HAP-1 (cell line): Measurements from ENCODE around the gene PEAK3.
A peak's percentile ranks its signal among the peaks of the same experiment; 100 is the strongest.

Source experiments
- DNase-seq, 2 experiments: peaks; one replicate each; pipeline ENCODE4 v3.0.0-alpha.2; 2016 to 2020; ENCODE audit warnings: low spot score in 2 of 2
- H3K27me3 ChIP-seq: fragments of 250-450 bp; sonication (Bioruptor Pico); 2 replicates; pipeline ENCODE4 v1.5.1; 2020; ENCODE audit warnings: low read depth, mild to moderate bottlenecking, moderate library complexity
- H3K36me3 ChIP-seq: fragments of 250-450 bp; sonication (Bioruptor Pico); replicated peaks from 2 replicates; pipeline ENCODE4 v1.5.1; 2020; ENCODE audit warnings: mild to moderate bottlenecking
- H3K4me1 ChIP-seq: fragments of 250-450 bp; sonication (Bioruptor Pico); 2 replicates; pipeline ENCODE4 v1.5.1; 2020; ENCODE audit warnings: mild to moderate bottlenecking
- H3K4me3 ChIP-seq: fragments of 250-450 bp; sonication (Bioruptor Pico); 2 replicates; pipeline ENCODE4 v1.5.1; 2020; ENCODE audit warnings: mild to moderate bottlenecking, moderate library complexity
- H3K9me3 ChIP-seq: fragments of 250-450 bp; sonication (Bioruptor Pico); 2 replicates; pipeline ENCODE4 v1.5.1; 2020; ENCODE audit warnings: mild to moderate bottlenecking, moderate library complexity
- in situ Hi-C: fragments of 300-500 bp; cut with MboI; formaldehyde crosslinking; loops from 3 replicates; pipeline ENCODE4 v1.14.3; 2020; ENCODE audit warnings: low sequenced_read_pairs, inconsistent platforms, mixed read lengths

Gene PEAK3

GRCh38 chr19:2243274-2244124, 38.5 kb downstream of the PEAK3 start:
- Histone ChIP-seq H3K36me3 (peaks cover 80% of the 10 kb centered on the region), H3K4me1 (peaks cover 6% of the 10 kb centered on the region)

DNA sequence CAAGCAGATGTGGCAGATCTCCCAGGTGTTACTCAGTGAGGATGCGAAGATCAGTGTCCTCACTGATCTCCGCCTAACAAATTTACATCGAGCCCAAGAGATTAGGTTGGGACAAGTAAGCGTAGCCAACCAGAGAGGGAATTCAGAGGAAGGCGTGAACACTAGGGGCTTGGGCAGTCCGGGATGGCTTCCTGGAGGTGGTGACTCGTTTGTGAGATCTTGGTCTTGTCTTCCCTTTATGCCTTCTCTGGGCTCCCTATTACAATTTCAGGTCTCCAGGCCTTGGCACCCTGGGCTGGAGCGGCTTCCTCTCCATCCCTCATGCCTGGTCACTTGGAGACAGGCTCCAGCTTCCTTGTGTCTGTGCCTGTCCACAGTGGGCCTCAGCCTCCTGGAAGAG, 39.2 kb downstream of the PEAK3 start:
- in situ Hi-C loops: no loop called here
- peaks cover 7% of the 10 kb centered on the region for H3K4me1 ChIP-seq

More at GRCh38 chr19:2243274-2244124, 38.5 kb downstream of the PEAK3 start:
- no peaks in the 10 kb centered on the region for H3K9me3 ChIP-seq
- in situ Hi-C loops: no loop called here
- H3K27me3 ChIP-seq: no peaks in the 10 kb centered on the region
- no peak overlapping the region for H3K4me3 ChIP-seq
- DNase-seq: no peak

DNA sequence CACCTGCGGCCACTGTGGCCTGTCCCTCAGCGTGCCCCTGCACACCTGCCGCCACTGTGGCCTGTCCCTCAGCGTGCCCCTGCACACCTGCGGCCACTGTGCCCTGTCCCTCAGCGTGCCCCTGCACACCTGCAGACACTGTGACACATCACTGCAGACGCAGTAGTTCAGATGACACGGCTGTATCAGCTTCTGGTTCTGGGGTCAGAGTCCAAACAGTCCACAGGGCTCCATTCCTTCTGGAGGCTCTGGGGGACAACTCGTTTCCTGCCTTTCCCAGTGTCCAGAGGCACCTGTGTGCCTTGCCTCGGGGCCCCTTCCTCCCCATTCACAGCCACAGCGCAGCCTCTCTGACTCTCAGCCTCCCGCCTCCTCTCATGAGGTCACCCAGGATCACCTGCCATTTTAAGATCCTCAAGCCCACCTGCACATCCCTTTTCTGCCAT, 39.9 kb downstream of the PEAK3 start:
- Histone ChIP-seq H3K4me3 (no peak overlapping the region), H3K9me3 (no peaks in the 10 kb centered on the region), H3K4me1 (peaks cover 11% of the 10 kb centered on the region), H3K36me3 (peaks cover 85% of the 10 kb centered on the region), H3K27me3 (no peaks in the 10 kb centered on the region)
- DNase-seq: no peak
- in situ Hi-C loops: no loop called here

More for the DNA sequence above, 39.2 kb downstream of the PEAK3 start:
- Histone ChIP-seq H3K36me3 (peaks cover 86% of the 10 kb centered on the region), H3K27me3 (no peaks in the 10 kb centered on the region), H3K9me3 (no peaks in the 10 kb centered on the region), H3K4me3 (no peak overlapping the region)
- DNase-seq: no peak

GRCh38 chr19:2240881-2241760, 40.9 kb downstream of the PEAK3 start:
- Histone ChIP-seq H3K27me3 (no peaks in the 10 kb centered on the region), H3K4me3 (no peak overlapping the region), H3K4me1 (peaks cover 11% of the 10 kb centered on the region), H3K36me3 (peaks cover 75% of the 10 kb centered on the region), H3K9me3 (no peaks in the 10 kb centered on the region)
- in situ Hi-C loops: no loop called here
- no peak for DNase-seq

GRCh38 chr19:2239771-2240770, 41.9 kb downstream of the PEAK3 start:
- peaks cover 13% of the 10 kb centered on the region for H3K4me1 ChIP-seq
- in situ Hi-C loops: loop anchor here (5.0 kb wide), 1 partner anchor 32 kb away; no protein-coding TSS in a partner anchor
- peaks cover 65% of the 10 kb centered on the region for H3K36me3 ChIP-seq
- H3K4me3 ChIP-seq: peak overlapping the region; percentile 83
- no peaks in the 10 kb centered on the region for H3K27me3 ChIP-seq
- peak; percentile 54 to 56 for DNase-seq
- H3K9me3 ChIP-seq: no peaks in the 10 kb centered on the region

DNA sequence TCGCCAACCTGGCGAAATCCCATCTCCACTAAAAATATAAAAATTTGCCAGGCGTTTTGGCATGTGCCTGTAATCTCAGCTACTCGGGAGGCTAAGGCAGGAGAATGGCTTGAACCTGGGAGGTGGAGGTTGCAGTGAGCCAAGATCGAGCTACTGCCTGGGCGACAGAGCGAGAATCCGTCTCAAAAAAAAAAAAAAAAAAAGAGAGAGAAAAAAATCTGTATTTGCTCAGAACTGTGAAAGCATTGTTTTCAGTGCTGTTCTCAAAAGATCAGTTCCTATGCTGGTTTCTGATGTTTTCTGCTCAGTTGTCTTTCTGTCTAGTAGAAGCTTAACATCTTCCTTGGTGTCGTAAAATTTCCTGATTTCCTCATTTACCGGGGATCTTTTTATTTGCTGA, 42.8 kb downstream of the PEAK3 start:
- Histone ChIP-seq H3K36me3 (peaks cover 64% of the 10 kb centered on the region), H3K4me1 (peaks cover 18% of the 10 kb centered on the region), H3K9me3 (no peaks in the 10 kb centered on the region), H3K4me3 (peak overlapping the region; percentile 83), H3K27me3 (no peaks in the 10 kb centered on the region)
- DNase-seq: no peak
- in situ Hi-C loops: loop anchor here (5.0 kb wide), 1 partner anchor 33 kb away; no protein-coding TSS in a partner anchor

- Histone ChIP-seq H3K4me1 (peaks cover 18% of the 10 kb centered on the region), H3K36me3 (peaks cover 64% of the 10 kb centered on the region), H3K27me3 (no peaks in the 10 kb centered on the region), H3K4me3 (peak overlapping the region; percentile 83), H3K9me3 (no peaks in the 10 kb centered on the region)
- in situ Hi-C loops: loop anchor here (5.0 kb wide), 1 partner anchor 34 kb away; no protein-coding TSS in a partner anchor
- no peak for DNase-seq
Observed at GRCh38 chr19:2237869-2238153, 44.2 kb downstream of the PEAK3 start.

GRCh38 chr19:2237051-2237868, 44.7 kb downstream of the PEAK3 start:
- peak in 1 of 2 experiments; percentile 16 for DNase-seq
- H3K4me1 ChIP-seq: peaks cover 18% of the 10 kb centered on the region

GRCh38 chr19:2236314-2237050, 45.5 kb downstream of the PEAK3 start, which contains the start of the genes PLEKHJ1 and SF3A2:
TSS of gene PLEKHJ1 (minus strand) at chr19:2236329. CDS start at chr19:2236248, 81 bp downstream.
TSS of gene SF3A2 (plus strand) at chr19:2236824. CDS start at chr19:2243419, 6,595 bp downstream.
- Histone ChIP-seq H3K27me3 (no peaks in the 10 kb centered on the region), H3K36me3 (peaks cover 65% of the 10 kb centered on the region), H3K4me3 (peak within 1 kb of the TSS; percentile 83), H3K4me1 (peaks cover 18% of the 10 kb centered on the region), H3K9me3 (no peaks in the 10 kb centered on the region)
- DNase-seq: peak; percentile 95 to 98
- in situ Hi-C loops: loop anchor here (5.0 kb wide), 1 partner anchor 36 kb away; no protein-coding TSS in a partner anchor

More at GRCh38 chr19:2237051-2237868, 44.7 kb downstream of the PEAK3 start:
- H3K27me3 ChIP-seq: no peaks in the 10 kb centered on the region
- no peaks in the 10 kb centered on the region for H3K9me3 ChIP-seq
- in situ Hi-C loops: loop anchor here (5.0 kb wide), 1 partner anchor 35 kb away; no protein-coding TSS in a partner anchor
- H3K4me3 ChIP-seq: peak overlapping the region; percentile 83
- H3K36me3 ChIP-seq: peaks cover 64% of the 10 kb centered on the region

GRCh38 chr19:2236064-2236313, 46.0 kb downstream of the PEAK3 start:
- no peak for DNase-seq
- Histone ChIP-seq H3K4me3 (peak overlapping the region; percentile 83), H3K36me3 (peaks cover 67% of the 10 kb centered on the region), H3K4me1 (peaks cover 18% of the 10 kb centered on the region), H3K27me3 (no peaks in the 10 kb centered on the region), H3K9me3 (no peaks in the 10 kb centered on the region)
- in situ Hi-C loops: loop anchor here (5.0 kb wide), 1 partner anchor 36 kb away; no protein-coding TSS in a partner anchor

DNA sequence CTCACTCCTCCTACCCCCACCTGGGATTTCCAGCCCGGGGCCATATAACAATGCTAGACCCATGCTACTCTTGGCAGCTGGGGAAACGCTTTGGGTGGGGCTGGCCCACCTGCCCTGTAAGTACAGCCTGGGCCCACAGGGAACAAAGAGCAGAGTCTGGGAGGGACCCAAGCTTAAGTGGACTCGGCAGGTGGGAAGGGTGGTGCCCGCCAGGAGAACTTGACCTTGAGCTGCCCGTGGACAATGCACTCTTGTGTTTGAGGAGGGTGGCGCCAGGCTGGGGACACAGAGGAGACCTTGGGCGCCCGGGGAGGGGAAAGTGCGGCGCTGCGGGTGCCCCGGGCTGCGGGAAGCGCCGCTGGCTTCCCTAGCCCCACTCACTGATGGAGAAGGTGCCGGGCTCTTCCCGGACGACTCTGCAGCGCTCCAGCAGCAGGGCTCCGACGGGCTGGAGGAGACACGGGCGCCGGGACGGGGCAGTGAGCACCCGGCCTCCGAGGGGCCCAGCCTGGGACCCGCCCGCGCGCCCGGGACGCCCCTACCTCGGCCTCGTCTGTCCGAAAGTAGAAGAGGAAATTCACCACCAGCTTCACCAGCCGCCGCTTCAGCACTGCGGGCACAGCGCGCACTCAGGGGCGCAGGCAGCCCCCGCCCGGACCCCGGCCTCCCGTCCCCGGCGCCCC, 46.5 kb downstream of the PEAK3 start:
- Histone ChIP-seq H3K9me3 (no peaks in the 10 kb centered on the region), H3K4me3 (peak overlapping the region; percentile 83), H3K27me3 (no peaks in the 10 kb centered on the region), H3K36me3 (peaks cover 66% of the 10 kb centered on the region), H3K4me1 (peaks cover 16% of the 10 kb centered on the region)
- in situ Hi-C loops: loop anchor here (5.0 kb wide), 1 partner anchor 37 kb away; no protein-coding TSS in a partner anchor
- peak; percentile 25 to 64 for DNase-seq
